Type B pancreatic cell (in vitro differentiated cells): ENCODE results near the gene PPP1R14D. TPM values are rescaled to one million over a fixed set of nuclear protein-coding genes. Genes with fewer than 3 reads are reported as not detected.
A peak's percentile ranks its signal among the peaks of the same experiment; 100 is the strongest.

Source experiments
- DNase-seq: peaks from one replicate; pipeline ENCODE4 v3.0.0; 2021; ENCODE audit warnings: mixed read lengths; ENCODE audit not compliant: unreplicated experiment; ENCODE audit errors: extremely low spot score
- H3K27ac Mint-ChIP-seq: 2 replicates; pipeline ENCODE4 v1.8.0; 2021; ENCODE audit warnings: mild to moderate bottlenecking, mixed read lengths
- H3K27me3 Mint-ChIP-seq: 2 replicates; pipeline ENCODE4 v1.8.0; 2021; ENCODE audit warnings: mixed read lengths
- H3K36me3 Mint-ChIP-seq: 2 replicates; pipeline ENCODE4 v1.8.0; 2021; ENCODE audit warnings: mixed read lengths
- H3K4me1 Mint-ChIP-seq: one replicate; pipeline ENCODE4 v1.8.0; 2021; ENCODE audit warnings: mixed read lengths; ENCODE audit not compliant: unreplicated experiment
- H3K4me3 Mint-ChIP-seq: 2 replicates; pipeline ENCODE4 v1.8.0; 2021; ENCODE audit warnings: mild to moderate bottlenecking, mixed read lengths
- H3K9me3 Mint-ChIP-seq: 2 replicates; pipeline ENCODE4 v1.8.0; 2021; ENCODE audit warnings: mixed read lengths
- CTCF ChIP-seq: fragments of 200-600 bp; sonication (generic); conservative IDR thresholded peaks from 2 replicates; pipeline ENCODE4 v1.5.0; 2021; ENCODE audit warnings: antibody characterized with exemption, mild to moderate bottlenecking
- total RNA-seq: library from RNA; stranded (reverse); gene quantifications from 2 replicates; pipeline ENCODE4 v1.2.1, GENCODE V29; 2021; ENCODE audit warnings: low replicate concordance

Gene PPP1R14D
- total RNA-seq, 1 donor from 2014 or later, result 0.70 TPM

GRCh38 chr15:40847223-40847961, 18.9 kb upstream of the PPP1R14D start:
- Mint-ChIP-seq H3K27ac (peak overlapping the region; percentile 98), H3K9me3 (no peaks in the 10 kb centered on the region), H3K4me3 (peak overlapping the region; percentile 98), H3K4me1 (peaks cover 12% of the 10 kb centered on the region), H3K36me3 (peaks cover 11% of the 10 kb centered on the region), H3K27me3 (peaks cover 28% of the 10 kb centered on the region)
- DNase-seq, result no peak
- no peak for TF ChIP-seq CTCF

- Mint-ChIP-seq H3K9me3 (no peaks in the 10 kb centered on the region), H3K27ac (peak overlapping the region; percentile 98), H3K36me3 (peaks cover 11% of the 10 kb centered on the region), H3K27me3 (peaks cover 33% of the 10 kb centered on the region), H3K4me1 (peaks cover 12% of the 10 kb centered on the region), H3K4me3 (peak overlapping the region; percentile 98)
- no peak for DNase-seq
- no peak for TF ChIP-seq CTCF
Measured at GRCh38 chr15:40846841-40847222, 18.3 kb upstream of the PPP1R14D start.

GRCh38 chr15:40845511-40846284, 17.2 kb upstream of the PPP1R14D start:
- Mint-ChIP-seq H3K36me3 (peaks cover 7% of the 10 kb centered on the region), H3K27me3 (peaks cover 42% of the 10 kb centered on the region), H3K9me3 (no peaks in the 10 kb centered on the region), H3K4me3 (peak overlapping the region; percentile 98), H3K27ac (peak overlapping the region; percentile 98), H3K4me1 (peaks cover 12% of the 10 kb centered on the region)
- no peak for TF ChIP-seq CTCF
- DNase-seq, result no peak

- Mint-ChIP-seq H3K36me3 (peaks cover 7% of the 10 kb centered on the region), H3K27me3 (peaks cover 45% of the 10 kb centered on the region), H3K4me3 (peak overlapping the region; percentile 98), H3K27ac (peak overlapping the region; percentile 98), H3K4me1 (peaks cover 12% of the 10 kb centered on the region), H3K9me3 (no peaks in the 10 kb centered on the region)
- TF ChIP-seq CTCF, result no peak
- DNase-seq, result no peak
Measured at GRCh38 chr15:40845036-40845435, 16.5 kb upstream of the PPP1R14D start.

- no peaks in the 10 kb centered on the region for H3K9me3 Mint-ChIP-seq
- H3K36me3 Mint-ChIP-seq, result peaks cover 7% of the 10 kb centered on the region
- DNase-seq, result no peak
- peak overlapping the region; percentile 98 for H3K4me3 Mint-ChIP-seq
- peak overlapping the region; percentile 98 for H3K27ac Mint-ChIP-seq
- H3K27me3 Mint-ChIP-seq, result peaks cover 46% of the 10 kb centered on the region
- TF ChIP-seq CTCF, result no peak
- H3K4me1 Mint-ChIP-seq, result peaks cover 12% of the 10 kb centered on the region
Measured at GRCh38 chr15:40844696-40845030, 16.2 kb upstream of the PPP1R14D start.
